ENCODE measurements around the gene MRPL1. TPM values are rescaled to one million over a fixed set of nuclear protein-coding genes. Genes with fewer than 3 reads are reported as not detected.

MRPL1 gene
- total RNA-seq, 1 experiment from 2014 or later, result 25.7 TPM

DNA sequence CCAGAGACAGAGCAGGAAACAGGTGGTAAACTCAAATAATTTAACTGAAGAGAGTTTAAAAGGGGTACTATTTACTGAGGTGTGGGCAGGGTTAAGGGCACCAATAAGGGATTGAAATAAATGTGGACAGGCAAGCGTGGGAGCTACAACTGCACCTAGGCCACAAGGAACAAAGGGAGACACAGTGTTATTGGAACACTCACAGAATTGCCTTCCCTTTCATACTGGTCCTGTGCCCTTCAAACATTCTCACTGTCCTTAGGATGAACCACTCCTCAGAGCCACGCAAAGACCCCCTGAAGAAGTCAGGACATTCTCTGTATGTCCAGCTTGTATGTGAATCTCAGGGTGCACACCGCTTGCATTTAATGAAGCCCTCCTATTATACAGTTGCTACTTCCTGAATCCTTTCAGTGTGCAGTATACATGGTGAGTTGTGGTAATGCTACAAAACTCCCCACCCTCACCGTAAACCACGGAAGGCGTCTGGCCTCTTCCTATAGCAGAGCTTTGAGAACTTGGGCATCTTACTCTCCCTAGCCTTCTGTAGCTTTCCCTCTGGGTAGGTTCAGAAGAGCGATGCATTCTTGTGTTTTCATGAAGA, 9.6 kb upstream of the MRPL1 start:
- DNase-seq (ENCODE audit: low spot score), result no peak
- no peak for ATAC-seq
- H3K4me1 Mint-ChIP-seq, result peaks cover under 1% of the 10 kb centered on the region
- CTCF ChIA-PET, result no interaction called here
- H3K27me3 Mint-ChIP-seq (ENCODE audit: low read depth), result no peaks in the 10 kb centered on the region
- H3K9me3 Mint-ChIP-seq, result no peaks in the 10 kb centered on the region
- TF ChIP-seq, protein P1, sequence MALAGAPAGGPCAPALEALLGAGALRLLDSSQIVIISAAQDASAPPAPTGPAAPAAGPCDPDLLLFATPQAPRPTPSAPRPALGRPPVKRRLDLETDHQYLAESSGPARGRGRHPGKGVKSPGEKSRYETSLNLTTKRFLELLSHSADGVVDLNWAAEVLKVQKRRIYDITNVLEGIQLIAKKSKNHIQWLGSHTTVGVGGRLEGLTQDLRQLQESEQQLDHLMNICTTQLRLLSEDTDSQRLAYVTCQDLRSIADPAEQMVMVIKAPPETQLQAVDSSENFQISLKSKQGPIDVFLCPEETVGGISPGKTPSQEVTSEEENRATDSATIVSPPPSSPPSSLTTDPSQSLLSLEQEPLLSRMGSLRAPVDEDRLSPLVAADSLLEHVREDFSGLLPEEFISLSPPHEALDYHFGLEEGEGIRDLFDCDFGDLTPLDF (CRISPR knock-in tag; IDR thresholded peaks at IDR 0.05), result no peak
- no peak for TF ChIP-seq CBFB (CRISPR knock-in tag; IDR thresholded peaks at IDR 0.05; ENCODE audit: low read depth)
- TF ChIP-seq, protein P2, sequence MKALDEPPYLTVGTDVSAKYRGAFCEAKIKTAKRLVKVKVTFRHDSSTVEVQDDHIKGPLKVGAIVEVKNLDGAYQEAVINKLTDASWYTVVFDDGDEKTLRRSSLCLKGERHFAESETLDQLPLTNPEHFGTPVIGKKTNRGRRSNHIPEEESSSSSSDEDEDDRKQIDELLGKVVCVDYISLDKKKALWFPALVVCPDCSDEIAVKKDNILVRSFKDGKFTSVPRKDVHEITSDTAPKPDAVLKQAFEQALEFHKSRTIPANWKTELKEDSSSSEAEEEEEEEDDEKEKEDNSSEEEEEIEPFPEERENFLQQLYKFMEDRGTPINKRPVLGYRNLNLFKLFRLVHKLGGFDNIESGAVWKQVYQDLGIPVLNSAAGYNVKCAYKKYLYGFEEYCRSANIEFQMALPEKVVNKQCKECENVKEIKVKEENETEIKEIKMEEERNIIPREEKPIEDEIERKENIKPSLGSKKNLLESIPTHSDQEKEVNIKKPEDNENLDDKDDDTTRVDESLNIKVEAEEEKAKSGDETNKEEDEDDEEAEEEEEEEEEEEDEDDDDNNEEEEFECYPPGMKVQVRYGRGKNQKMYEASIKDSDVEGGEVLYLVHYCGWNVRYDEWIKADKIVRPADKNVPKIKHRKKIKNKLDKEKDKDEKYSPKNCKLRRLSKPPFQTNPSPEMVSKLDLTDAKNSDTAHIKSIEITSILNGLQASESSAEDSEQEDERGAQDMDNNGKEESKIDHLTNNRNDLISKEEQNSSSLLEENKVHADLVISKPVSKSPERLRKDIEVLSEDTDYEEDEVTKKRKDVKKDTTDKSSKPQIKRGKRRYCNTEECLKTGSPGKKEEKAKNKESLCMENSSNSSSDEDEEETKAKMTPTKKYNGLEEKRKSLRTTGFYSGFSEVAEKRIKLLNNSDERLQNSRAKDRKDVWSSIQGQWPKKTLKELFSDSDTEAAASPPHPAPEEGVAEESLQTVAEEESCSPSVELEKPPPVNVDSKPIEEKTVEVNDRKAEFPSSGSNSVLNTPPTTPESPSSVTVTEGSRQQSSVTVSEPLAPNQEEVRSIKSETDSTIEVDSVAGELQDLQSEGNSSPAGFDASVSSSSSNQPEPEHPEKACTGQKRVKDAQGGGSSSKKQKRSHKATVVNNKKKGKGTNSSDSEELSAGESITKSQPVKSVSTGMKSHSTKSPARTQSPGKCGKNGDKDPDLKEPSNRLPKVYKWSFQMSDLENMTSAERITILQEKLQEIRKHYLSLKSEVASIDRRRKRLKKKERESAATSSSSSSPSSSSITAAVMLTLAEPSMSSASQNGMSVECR (CRISPR knock-in tag; IDR thresholded peaks at IDR 0.05; ENCODE audit: borderline replicate concordance), result no peak
- TF ChIP-seq, protein P3, sequence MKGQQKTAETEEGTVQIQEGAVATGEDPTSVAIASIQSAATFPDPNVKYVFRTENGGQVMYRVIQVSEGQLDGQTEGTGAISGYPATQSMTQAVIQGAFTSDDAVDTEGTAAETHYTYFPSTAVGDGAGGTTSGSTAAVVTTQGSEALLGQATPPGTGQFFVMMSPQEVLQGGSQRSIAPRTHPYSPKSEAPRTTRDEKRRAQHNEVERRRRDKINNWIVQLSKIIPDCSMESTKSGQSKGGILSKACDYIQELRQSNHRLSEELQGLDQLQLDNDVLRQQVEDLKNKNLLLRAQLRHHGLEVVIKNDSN (CRISPR knock-in tag; IDR thresholded peaks at IDR 0.05), result no peak
- TF ChIP-seq, protein P4, sequence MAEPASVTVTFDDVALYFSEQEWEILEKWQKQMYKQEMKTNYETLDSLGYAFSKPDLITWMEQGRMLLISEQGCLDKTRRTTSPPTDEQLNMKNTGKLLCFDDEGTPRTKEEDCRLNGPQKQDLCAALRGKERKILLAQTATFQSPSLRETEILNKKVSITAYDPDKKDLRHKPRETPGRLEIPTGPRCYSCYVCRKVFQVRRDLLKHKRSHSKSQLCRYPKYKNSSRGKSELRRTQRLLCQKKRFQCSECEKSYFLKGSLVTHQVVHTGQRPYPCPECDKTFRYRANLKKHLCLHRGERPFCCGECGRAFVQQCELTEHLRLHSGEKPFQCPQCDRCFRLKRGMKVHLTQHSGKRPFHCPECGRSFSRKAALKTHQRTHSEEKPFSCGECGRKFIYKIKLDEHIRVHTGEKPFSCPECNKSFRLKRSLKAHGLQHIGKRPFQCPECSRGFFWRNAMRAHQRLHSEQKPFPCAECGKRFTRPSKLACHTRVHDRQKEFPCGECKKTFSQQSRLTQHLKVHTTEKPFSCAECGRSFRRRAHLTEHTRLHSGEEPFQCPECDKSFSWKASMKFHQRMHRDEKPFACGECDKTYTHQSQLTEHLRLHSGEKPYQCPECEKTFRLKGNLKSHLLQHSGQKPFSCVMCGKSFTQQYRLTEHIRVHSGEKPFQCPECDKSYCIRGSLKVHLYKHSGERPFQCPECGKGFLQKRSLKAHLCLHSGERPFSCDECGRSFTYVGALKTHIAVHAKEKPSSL (CRISPR knock-in tag; conservative IDR thresholded peaks at IDR 0.05), result no peak
- TF ChIP-seq, protein P5, sequence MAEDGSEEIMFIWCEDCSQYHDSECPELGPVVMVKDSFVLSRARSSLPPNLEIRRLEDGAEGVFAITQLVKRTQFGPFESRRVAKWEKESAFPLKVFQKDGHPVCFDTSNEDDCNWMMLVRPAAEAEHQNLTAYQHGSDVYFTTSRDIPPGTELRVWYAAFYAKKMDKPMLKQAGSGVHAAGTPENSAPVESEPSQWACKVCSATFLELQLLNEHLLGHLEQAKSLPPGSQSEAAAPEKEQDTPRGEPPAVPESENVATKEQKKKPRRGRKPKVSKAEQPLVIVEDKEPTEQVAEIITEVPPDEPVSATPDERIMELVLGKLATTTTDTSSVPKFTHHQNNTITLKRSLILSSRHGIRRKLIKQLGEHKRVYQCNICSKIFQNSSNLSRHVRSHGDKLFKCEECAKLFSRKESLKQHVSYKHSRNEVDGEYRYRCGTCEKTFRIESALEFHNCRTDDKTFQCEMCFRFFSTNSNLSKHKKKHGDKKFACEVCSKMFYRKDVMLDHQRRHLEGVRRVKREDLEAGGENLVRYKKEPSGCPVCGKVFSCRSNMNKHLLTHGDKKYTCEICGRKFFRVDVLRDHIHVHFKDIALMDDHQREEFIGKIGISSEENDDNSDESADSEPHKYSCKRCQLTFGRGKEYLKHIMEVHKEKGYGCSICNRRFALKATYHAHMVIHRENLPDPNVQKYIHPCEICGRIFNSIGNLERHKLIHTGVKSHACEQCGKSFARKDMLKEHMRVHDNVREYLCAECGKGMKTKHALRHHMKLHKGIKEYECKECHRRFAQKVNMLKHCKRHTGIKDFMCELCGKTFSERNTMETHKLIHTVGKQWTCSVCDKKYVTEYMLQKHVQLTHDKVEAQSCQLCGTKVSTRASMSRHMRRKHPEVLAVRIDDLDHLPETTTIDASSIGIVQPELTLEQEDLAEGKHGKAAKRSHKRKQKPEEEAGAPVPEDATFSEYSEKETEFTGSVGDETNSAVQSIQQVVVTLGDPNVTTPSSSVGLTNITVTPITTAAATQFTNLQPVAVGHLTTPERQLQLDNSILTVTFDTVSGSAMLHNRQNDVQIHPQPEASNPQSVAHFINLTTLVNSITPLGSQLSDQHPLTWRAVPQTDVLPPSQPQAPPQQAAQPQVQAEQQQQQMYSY (CRISPR knock-in tag; IDR thresholded peaks at IDR 0.05), result no peak
- no peaks in the 10 kb centered on the region for H3K36me3 Mint-ChIP-seq
- no peak overlapping the region for H3K4me3 Mint-ChIP-seq
- POLR2A ChIA-PET, result interaction anchor here (0.7 kb wide), 1 partner anchor 10 kb away, joined by 5 read pairs; no protein-coding TSS in a partner anchor
- no peak overlapping the region for H3K27ac Mint-ChIP-seq

DNA sequence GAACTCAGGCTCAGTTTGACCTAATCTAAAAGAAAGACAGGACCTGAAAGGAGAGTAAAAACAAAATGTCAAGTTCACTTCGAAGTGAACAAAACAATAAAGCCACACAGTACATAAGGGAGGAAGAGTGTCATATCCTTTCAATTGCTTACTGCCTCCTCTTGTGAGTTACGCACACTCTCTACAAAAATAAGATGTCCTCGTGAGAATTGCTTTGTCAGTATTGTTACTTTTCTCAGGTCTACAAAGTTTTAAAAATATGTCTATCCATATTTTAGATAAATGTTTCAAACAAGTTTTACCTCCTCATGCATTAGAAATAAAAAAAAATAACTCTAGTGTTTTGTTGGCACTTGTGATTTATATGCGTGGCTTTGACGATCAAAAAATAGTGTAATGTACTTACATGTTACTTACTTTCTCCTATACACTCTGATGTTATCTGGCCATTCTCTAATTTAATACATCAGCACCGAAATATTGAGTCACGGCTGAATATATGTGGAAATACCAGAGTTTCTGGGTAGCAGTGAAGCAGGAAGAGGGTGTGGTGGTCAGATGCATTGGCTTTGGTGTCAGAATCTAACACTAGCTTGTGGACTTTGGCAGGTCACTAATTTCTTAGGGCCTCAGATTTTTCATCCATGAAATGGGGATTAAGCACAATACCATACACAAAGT, 8.1 kb upstream of the MRPL1 start:
- ATAC-seq (no peak), DNase-seq (ENCODE audit: low spot score) (no peak)
- no peaks in the 10 kb centered on the region for H3K4me1 Mint-ChIP-seq
- ChIA-PET CTCF (no interaction called here), POLR2A (no interaction called here)
- no peaks in the 10 kb centered on the region for H3K36me3 Mint-ChIP-seq
- no peak overlapping the region for H3K4me3 Mint-ChIP-seq
- no peaks in the 10 kb centered on the region for H3K27me3 Mint-ChIP-seq (ENCODE audit: low read depth)
- no peak overlapping the region for H3K27ac Mint-ChIP-seq
- no peaks in the 10 kb centered on the region for H3K9me3 Mint-ChIP-seq
- TF ChIP-seq, protein P6, sequence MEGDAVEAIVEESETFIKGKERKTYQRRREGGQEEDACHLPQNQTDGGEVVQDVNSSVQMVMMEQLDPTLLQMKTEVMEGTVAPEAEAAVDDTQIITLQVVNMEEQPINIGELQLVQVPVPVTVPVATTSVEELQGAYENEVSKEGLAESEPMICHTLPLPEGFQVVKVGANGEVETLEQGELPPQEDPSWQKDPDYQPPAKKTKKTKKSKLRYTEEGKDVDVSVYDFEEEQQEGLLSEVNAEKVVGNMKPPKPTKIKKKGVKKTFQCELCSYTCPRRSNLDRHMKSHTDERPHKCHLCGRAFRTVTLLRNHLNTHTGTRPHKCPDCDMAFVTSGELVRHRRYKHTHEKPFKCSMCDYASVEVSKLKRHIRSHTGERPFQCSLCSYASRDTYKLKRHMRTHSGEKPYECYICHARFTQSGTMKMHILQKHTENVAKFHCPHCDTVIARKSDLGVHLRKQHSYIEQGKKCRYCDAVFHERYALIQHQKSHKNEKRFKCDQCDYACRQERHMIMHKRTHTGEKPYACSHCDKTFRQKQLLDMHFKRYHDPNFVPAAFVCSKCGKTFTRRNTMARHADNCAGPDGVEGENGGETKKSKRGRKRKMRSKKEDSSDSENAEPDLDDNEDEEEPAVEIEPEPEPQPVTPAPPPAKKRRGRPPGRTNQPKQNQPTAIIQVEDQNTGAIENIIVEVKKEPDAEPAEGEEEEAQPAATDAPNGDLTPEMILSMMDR (IDR thresholded peaks at IDR 0.05), result no peak
- TF ChIP-seq, protein P7, sequence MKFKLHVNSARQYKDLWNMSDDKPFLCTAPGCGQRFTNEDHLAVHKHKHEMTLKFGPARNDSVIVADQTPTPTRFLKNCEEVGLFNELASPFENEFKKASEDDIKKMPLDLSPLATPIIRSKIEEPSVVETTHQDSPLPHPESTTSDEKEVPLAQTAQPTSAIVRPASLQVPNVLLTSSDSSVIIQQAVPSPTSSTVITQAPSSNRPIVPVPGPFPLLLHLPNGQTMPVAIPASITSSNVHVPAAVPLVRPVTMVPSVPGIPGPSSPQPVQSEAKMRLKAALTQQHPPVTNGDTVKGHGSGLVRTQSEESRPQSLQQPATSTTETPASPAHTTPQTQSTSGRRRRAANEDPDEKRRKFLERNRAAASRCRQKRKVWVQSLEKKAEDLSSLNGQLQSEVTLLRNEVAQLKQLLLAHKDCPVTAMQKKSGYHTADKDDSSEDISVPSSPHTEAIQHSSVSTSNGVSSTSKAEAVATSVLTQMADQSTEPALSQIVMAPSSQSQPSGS (CRISPR knock-in tag; IDR thresholded peaks at IDR 0.05; ENCODE audit: borderline replicate concordance, low read depth), result no peak
- TF ChIP-seq JUN (CRISPR knock-in tag; IDR thresholded peaks at IDR 0.05) (no peak), SMAD3 (CRISPR knock-in tag; IDR thresholded peaks at IDR 0.05; ENCODE audit: borderline replicate concordance) (no peak), ZNF121 (CRISPR knock-in tag; IDR thresholded peaks at IDR 0.05) (no peak), ESRRA (CRISPR knock-in tag; IDR thresholded peaks at IDR 0.05; ENCODE audit: borderline replicate concordance) (no peak), ELF4 (CRISPR knock-in tag; IDR thresholded peaks at IDR 0.05; ENCODE audit: low read depth) (no peak)
- TF ChIP-seq, protein P8, sequence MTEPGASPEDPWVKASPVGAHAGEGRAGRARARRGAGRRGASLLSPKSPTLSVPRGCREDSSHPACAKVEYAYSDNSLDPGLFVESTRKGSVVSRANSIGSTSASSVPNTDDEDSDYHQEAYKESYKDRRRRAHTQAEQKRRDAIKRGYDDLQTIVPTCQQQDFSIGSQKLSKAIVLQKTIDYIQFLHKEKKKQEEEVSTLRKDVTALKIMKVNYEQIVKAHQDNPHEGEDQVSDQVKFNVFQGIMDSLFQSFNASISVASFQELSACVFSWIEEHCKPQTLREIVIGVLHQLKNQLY (CRISPR knock-in tag; IDR thresholded peaks at IDR 0.05), result no peak
- TF ChIP-seq, protein P9, sequence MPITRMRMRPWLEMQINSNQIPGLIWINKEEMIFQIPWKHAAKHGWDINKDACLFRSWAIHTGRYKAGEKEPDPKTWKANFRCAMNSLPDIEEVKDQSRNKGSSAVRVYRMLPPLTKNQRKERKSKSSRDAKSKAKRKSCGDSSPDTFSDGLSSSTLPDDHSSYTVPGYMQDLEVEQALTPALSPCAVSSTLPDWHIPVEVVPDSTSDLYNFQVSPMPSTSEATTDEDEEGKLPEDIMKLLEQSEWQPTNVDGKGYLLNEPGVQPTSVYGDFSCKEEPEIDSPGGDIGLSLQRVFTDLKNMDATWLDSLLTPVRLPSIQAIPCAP (CRISPR knock-in tag; IDR thresholded peaks at IDR 0.05), result no peak
